Mesothelial cell of epicardium (in vitro differentiated cells): ENCODE data around the gene IDNK. TPM values are rescaled to one million over a fixed set of nuclear protein-coding genes. Genes with fewer than 3 reads are reported as not detected.
"Not testable (repeated sequence)": the region's sequence is repeated elsewhere in the genome, so short reads cannot be mapped to it uniquely, and the experiment has no call there.

ENCODE experiments used
- DNase-seq, 2 experiments: peaks; one replicate each; pipeline ENCODE4 v3.0.0; 2021; ENCODE audit warnings: low spot score in 2 of 2; ENCODE audit not compliant: unreplicated experiment in 2 of 2
- H3K27ac Mint-ChIP-seq: 2 replicates; pipeline ENCODE4 v1.8.0; 2021; ENCODE audit warnings: mixed read lengths
- H3K27me3 Mint-ChIP-seq: 2 replicates; pipeline ENCODE4 v1.8.0; 2021; ENCODE audit warnings: low read depth, mixed read lengths
- H3K36me3 Mint-ChIP-seq: 2 replicates; pipeline ENCODE4 v1.8.0; 2021; ENCODE audit warnings: mixed read lengths
- H3K4me1 Mint-ChIP-seq: 2 replicates; pipeline ENCODE4 v1.8.0; 2021; ENCODE audit warnings: mixed read lengths
- H3K4me3 Mint-ChIP-seq: 2 replicates; pipeline ENCODE4 v1.8.0; 2021; ENCODE audit warnings: mild to moderate bottlenecking, moderate library complexity, mixed read lengths
- H3K9me3 Mint-ChIP-seq: 2 replicates; pipeline ENCODE4 v1.8.0; 2021; ENCODE audit warnings: mixed read lengths
- CTCF ChIP-seq: fragments of 200-600 bp; sonication (generic); IDR thresholded peaks from one replicate; pipeline ENCODE4 v1.5.0; 2021; ENCODE audit warnings: antibody characterized with exemption; ENCODE audit not compliant: unreplicated experiment
- total RNA-seq: library from RNA; stranded (reverse); gene quantifications from 3 replicates; pipeline ENCODE4 v1.2.1, GENCODE V29; 2021

IDNK gene
- total RNA-seq, 1 donor from 2014 or later, result 3.3 TPM

DNA sequence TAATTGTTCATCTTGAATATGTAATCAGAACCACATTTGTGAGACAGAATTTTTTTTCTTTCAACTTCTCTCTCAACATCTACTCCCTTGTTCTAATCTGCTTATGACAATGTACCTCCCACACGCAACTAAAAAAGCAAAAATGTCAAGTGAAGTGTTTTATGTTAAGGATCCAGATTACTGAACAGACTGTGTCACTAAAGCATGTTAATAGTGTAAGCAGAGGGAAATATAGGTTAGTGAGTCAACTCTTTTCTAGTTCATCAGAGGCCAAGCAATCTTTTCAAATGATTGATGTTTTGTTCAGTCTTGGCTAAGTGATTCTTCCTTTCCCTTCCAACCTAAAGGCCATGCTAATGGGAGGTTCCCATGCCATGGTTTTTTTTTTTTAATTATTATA, 34.7 kb upstream of the IDNK start:
- Mint-ChIP-seq H3K36me3 (no peaks in the 10 kb centered on the region), H3K27ac (peak overlapping the region; percentile 7), H3K9me3 (no peaks in the 10 kb centered on the region), H3K4me1 (peaks cover 6% of the 10 kb centered on the region), H3K4me3 (no peak overlapping the region), H3K27me3 (peaks cover 8% of the 10 kb centered on the region)
- no peak for TF ChIP-seq CTCF
- DNase-seq, result no peak

GRCh38 chr9:83596899-83597504, 25.9 kb upstream of the IDNK start:
- H3K36me3 Mint-ChIP-seq, result no peaks in the 10 kb centered on the region
- peak in 1 of 2 experiments; percentile 58 for DNase-seq
- no peak overlapping the region for H3K4me3 Mint-ChIP-seq
- H3K9me3 Mint-ChIP-seq, result no peaks in the 10 kb centered on the region
- TF ChIP-seq CTCF, result peak; percentile 88
- H3K4me1 Mint-ChIP-seq, result no peaks in the 10 kb centered on the region
- H3K27ac Mint-ChIP-seq, result no peak overlapping the region
- H3K27me3 Mint-ChIP-seq, result peaks cover 31% of the 10 kb centered on the region

GRCh38 chr9:83598487-83598886, 24.5 kb upstream of the IDNK start:
- no peak overlapping the region for H3K27ac Mint-ChIP-seq
- no peak overlapping the region for H3K4me3 Mint-ChIP-seq
- no peaks in the 10 kb centered on the region for H3K9me3 Mint-ChIP-seq
- TF ChIP-seq CTCF, result no peak
- H3K27me3 Mint-ChIP-seq, result peaks cover 40% of the 10 kb centered on the region
- no peaks in the 10 kb centered on the region for H3K36me3 Mint-ChIP-seq
- no peak for DNase-seq
- H3K4me1 Mint-ChIP-seq, result no peaks in the 10 kb centered on the region

- Mint-ChIP-seq H3K4me3 (no peak overlapping the region), H3K27me3 (peaks cover 45% of the 10 kb centered on the region), H3K36me3 (no peaks in the 10 kb centered on the region), H3K27ac (no peak overlapping the region), H3K9me3 (no peaks in the 10 kb centered on the region), H3K4me1 (no peaks in the 10 kb centered on the region)
- TF ChIP-seq CTCF, result no peak
- no peak for DNase-seq
These were observed 23.9 kb upstream of the IDNK start for GRCh38 chr9:83599071-83599470.

GRCh38 chr9:83601463-83601862, 21.5 kb upstream of the IDNK start:
- no peak for TF ChIP-seq CTCF
- no peak overlapping the region for H3K4me3 Mint-ChIP-seq
- no peaks in the 10 kb centered on the region for H3K9me3 Mint-ChIP-seq
- no peak for DNase-seq
- no peaks in the 10 kb centered on the region for H3K4me1 Mint-ChIP-seq
- H3K27ac Mint-ChIP-seq, result no peak overlapping the region
- H3K27me3 Mint-ChIP-seq, result peaks cover 63% of the 10 kb centered on the region
- no peaks in the 10 kb centered on the region for H3K36me3 Mint-ChIP-seq

GRCh38 chr9:83607620-83608019, 15.3 kb upstream of the IDNK start:
- H3K4me1 Mint-ChIP-seq, result peaks cover 20% of the 10 kb centered on the region
- H3K27ac Mint-ChIP-seq, H3K36me3 Mint-ChIP-seq, H3K4me3 Mint-ChIP-seq, DNase-seq: not testable (repeated sequence)
- H3K27me3 Mint-ChIP-seq, result peaks cover 59% of the 10 kb centered on the region
- peaks cover 14% of the 10 kb centered on the region for H3K9me3 Mint-ChIP-seq

- H3K4me1 Mint-ChIP-seq, result peaks cover 20% of the 10 kb centered on the region
- H3K27ac Mint-ChIP-seq, H3K9me3 Mint-ChIP-seq, H3K4me3 Mint-ChIP-seq, H3K36me3 Mint-ChIP-seq, DNase-seq: not testable (repeated sequence)
- H3K27me3 Mint-ChIP-seq, result peaks cover 21% of the 10 kb centered on the region
These were observed 9.6 kb upstream of the IDNK start for GRCh38 chr9:83613298-83613697.
